ENCODE results near the gene ARF3. TPM values are rescaled to one million over a fixed set of nuclear protein-coding genes. Genes with fewer than 3 reads are reported as not detected.

Gene ARF3
- total RNA-seq, 1 donor from 2014 or later: 113 TPM

GRCh38 chr12:48972952-48973483 is 15.7 kb upstream of the ARF3 start:
- no peak for ATAC-seq (ENCODE audit: low read depth)
- POLR2A ChIA-PET: interaction anchor here (1.5 kb wide), 1 partner anchor 33 kb away, joined by 3 read pairs; no protein-coding TSS in a partner anchor
- no peaks in the 10 kb centered on the region for H3K36me3 Mint-ChIP-seq (ENCODE audit: low read depth)

GRCh38 chr12:48972213-48972951 is 15.1 kb upstream of the ARF3 start:
- H3K27ac Mint-ChIP-seq: no peak overlapping the region
- DNase-seq (no peak), ATAC-seq (ENCODE audit: low read depth) (no peak)
- no peak for TF ChIP-seq CTCF (IDR thresholded peaks at IDR 0.05)
- POLR2A ChIA-PET: interaction anchor here (0.8 kb wide), 1 partner anchor 15 kb away, joined by 4 read pairs; the partner anchor contains the start of gene ARF3
- H3K9me3 Mint-ChIP-seq: no peaks in the 10 kb centered on the region
- peaks cover 45% of the 10 kb centered on the region for H3K27me3 Mint-ChIP-seq
- CTCF ChIA-PET: interaction anchor here (1.0 kb wide), 1 partner anchor 16 kb away, joined by 3 read pairs; no protein-coding TSS in a partner anchor
- intact Hi-C loops (cut with micrococcal nuclease): no loop called here
- no peaks in the 10 kb centered on the region for H3K36me3 Mint-ChIP-seq (ENCODE audit: low read depth)
- peak overlapping the region; percentile 62 for H3K4me3 Mint-ChIP-seq
- H3K4me1 Mint-ChIP-seq: peaks cover 35% of the 10 kb centered on the region

More at GRCh38 chr12:48972952-48973483, 15.7 kb upstream of the ARF3 start:
- Mint-ChIP-seq H3K9me3 (no peaks in the 10 kb centered on the region), H3K4me3 (no peak overlapping the region), H3K4me1 (peaks cover 41% of the 10 kb centered on the region), H3K27me3 (peaks cover 50% of the 10 kb centered on the region), H3K27ac (no peak overlapping the region)
- intact Hi-C loops (cut with micrococcal nuclease): no loop called here
- TF ChIP-seq CTCF (IDR thresholded peaks at IDR 0.05): no peak
- CTCF ChIA-PET: interaction anchor here (1.0 kb wide), 1 partner anchor 15 kb away, joined by 3 read pairs; no protein-coding TSS in a partner anchor
- no peak for DNase-seq

GRCh38 chr12:48970702-48971334 is 13.5 kb upstream of the ARF3 start:
- POLR2A ChIA-PET: no interaction called here
- intact Hi-C loops (cut with micrococcal nuclease): loop anchor here (1.0 kb wide), 1 partner anchor 7 kb away; the partner anchor contains the start of gene WNT1
- ATAC-seq (ENCODE audit: low read depth) (no peak), DNase-seq (no peak)
- TF ChIP-seq CTCF (IDR thresholded peaks at IDR 0.05): no peak
- no peaks in the 10 kb centered on the region for H3K9me3 Mint-ChIP-seq
- CTCF ChIA-PET: interaction anchor here (2.8 kb wide), 1 partner anchor 13 kb away, joined by 11 read pairs; the partner anchor contains the start of gene ARF3
- H3K4me3 Mint-ChIP-seq: peak overlapping the region; percentile 53
- peaks cover 35% of the 10 kb centered on the region for H3K27me3 Mint-ChIP-seq
- H3K36me3 Mint-ChIP-seq (ENCODE audit: low read depth): no peaks in the 10 kb centered on the region
- no peak overlapping the region for H3K27ac Mint-ChIP-seq
- H3K4me1 Mint-ChIP-seq: peaks cover 34% of the 10 kb centered on the region

- DNase-seq: no peak
- Mint-ChIP-seq H3K9me3 (no peaks in the 10 kb centered on the region), H3K27ac (no peak overlapping the region), H3K4me3 (peak overlapping the region; percentile 55), H3K36me3 (ENCODE audit: low read depth) (no peaks in the 10 kb centered on the region), H3K27me3 (peaks cover 33% of the 10 kb centered on the region), H3K4me1 (peaks cover 37% of the 10 kb centered on the region)
- peak; percentile 63 for ATAC-seq (ENCODE audit: low read depth)
- TF ChIP-seq CTCF (IDR thresholded peaks at IDR 0.05): no peak
- CTCF ChIA-PET: interaction anchor here (2.1 to 2.8 kb wide), 3 partner anchors 9 to 18 kb away, joined by 5 to 11 read pairs (median 7); partner anchors contain the start of gene ARF3
- POLR2A ChIA-PET: interaction anchor here (0.7 to 2.0 kb wide), 5 partner anchors 9 to 898 kb away, joined by 3 to 6 read pairs (median 5); partner anchors contain the start of genes ARF3, FKBP11 and TUBA1B
- intact Hi-C loops (cut with micrococcal nuclease): loop anchor here (1.0 kb wide), 2 partner anchors 8 to 13 kb away; partner anchors contain the start of genes ARF3 and WNT1
Observed at GRCh38 chr12:48969833-48970701, 12.8 kb upstream of the ARF3 start.

All from activated B cell treated with CpG ODN at 0.5 μM for 24 hours (primary cell).